WTC11 (cell line): Measurements from ENCODE around the gene PIK3CB.
"Not testable (repeated sequence)": the region's sequence is repeated elsewhere in the genome, so short reads cannot be mapped to it uniquely, and the experiment has no call there.

Experiments used
- ETV6 ChIP-seq: sonication (generic); formaldehyde crosslinking; IDR thresholded peaks from 2 replicates; pipeline ENCODE4 v1.8.1; 2022; ENCODE audit warnings: mild to moderate bottlenecking, missing genetic modification reagents
- FOXP1 ChIP-seq: sonication (generic); formaldehyde crosslinking; IDR thresholded peaks from 2 replicates; pipeline ENCODE4 v1.8.0; 2022; ENCODE audit warnings: missing genetic modification reagents, mild to moderate bottlenecking, moderate library complexity, borderline replicate concordance
- GABPB1 ChIP-seq: sonication (generic); formaldehyde crosslinking; IDR thresholded peaks from 2 replicates; pipeline ENCODE4 v1.8.1; 2023; ENCODE audit warnings: mild to moderate bottlenecking, missing genetic modification reagents
- NFE2L1 ChIP-seq: sonication (generic); formaldehyde crosslinking; IDR thresholded peaks from 2 replicates; pipeline ENCODE4 v1.8.1; 2023; ENCODE audit warnings: missing genetic modification reagents
- NFYB ChIP-seq: sonication (generic); formaldehyde crosslinking; conservative IDR thresholded peaks from 2 replicates; pipeline ENCODE4 v1.8.0; 2022; ENCODE audit warnings: low read depth, missing genetic modification reagents
- NR3C1 ChIP-seq: sonication (generic); formaldehyde crosslinking; conservative IDR thresholded peaks from 2 replicates; pipeline ENCODE4 v1.8.1; 2023; ENCODE audit warnings: low read depth, mild to moderate bottlenecking, missing genetic modification reagents
- TEAD1 ChIP-seq: sonication (generic); formaldehyde crosslinking; IDR thresholded peaks from 2 replicates; pipeline ENCODE4 v1.8.0; 2022; ENCODE audit warnings: mild to moderate bottlenecking, missing genetic modification reagents
- TEAD4 ChIP-seq: sonication (generic); formaldehyde crosslinking; IDR thresholded peaks from 2 replicates; pipeline ENCODE4 v1.8.0; 2022; ENCODE audit warnings: mild to moderate bottlenecking, missing genetic modification reagents
- TF ChIP-seq, protein P1 (sequence below): fragments of 200-600 bp; IDR thresholded peaks from 2 replicates; pipeline ENCODE4 v1.8.0; 2022; ENCODE audit warnings: antibody characterized with exemption
- TF ChIP-seq, protein P2 (sequence below): sonication (generic); formaldehyde crosslinking; IDR thresholded peaks from 2 replicates; pipeline ENCODE4 v1.8.0; 2022; ENCODE audit warnings: mild to moderate bottlenecking, missing genetic modification reagents
- TF ChIP-seq, protein P3 (sequence below): sonication (generic); formaldehyde crosslinking; IDR thresholded peaks from 2 replicates; pipeline ENCODE4 v1.8.0; 2022; ENCODE audit warnings: mild to moderate bottlenecking, missing genetic modification reagents
- TF ChIP-seq, protein P4 (sequence below): sonication (generic); formaldehyde crosslinking; IDR thresholded peaks from 2 replicates; pipeline ENCODE4 v1.8.1; 2022; ENCODE audit warnings: low read depth, missing genetic modification reagents, borderline replicate concordance
- TF ChIP-seq, protein P5 (sequence below): sonication (generic); formaldehyde crosslinking; IDR thresholded peaks from 2 replicates; pipeline ENCODE4 v1.8.1; 2023; ENCODE audit warnings: mild to moderate bottlenecking, missing genetic modification reagents, borderline replicate concordance

DNA sequence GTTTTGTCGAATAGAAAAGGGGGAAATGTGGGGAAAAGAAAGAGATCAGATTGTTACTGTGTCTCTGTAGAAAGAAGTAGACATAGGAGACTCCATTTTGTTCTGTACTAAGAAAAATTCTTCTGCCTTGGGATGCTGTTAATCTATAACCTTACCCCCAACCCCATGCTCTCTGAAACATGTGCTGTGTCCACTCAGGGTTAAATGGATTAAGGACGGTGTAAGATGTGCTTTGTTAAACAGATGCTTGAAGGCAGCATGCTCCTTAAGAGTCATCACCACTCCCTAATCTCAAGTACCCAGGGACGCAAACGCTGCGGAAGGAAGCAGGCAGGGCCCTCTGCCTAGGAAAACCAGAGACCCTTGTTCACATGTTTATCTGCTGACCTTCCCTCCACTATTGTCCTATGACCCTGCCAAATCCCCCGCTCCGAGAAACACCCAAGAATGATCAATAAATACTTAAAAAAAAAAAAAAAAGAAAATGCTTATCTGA lies 49.3 kb downstream of the PIK3CB start:
- TF ChIP-seq, protein P1, sequence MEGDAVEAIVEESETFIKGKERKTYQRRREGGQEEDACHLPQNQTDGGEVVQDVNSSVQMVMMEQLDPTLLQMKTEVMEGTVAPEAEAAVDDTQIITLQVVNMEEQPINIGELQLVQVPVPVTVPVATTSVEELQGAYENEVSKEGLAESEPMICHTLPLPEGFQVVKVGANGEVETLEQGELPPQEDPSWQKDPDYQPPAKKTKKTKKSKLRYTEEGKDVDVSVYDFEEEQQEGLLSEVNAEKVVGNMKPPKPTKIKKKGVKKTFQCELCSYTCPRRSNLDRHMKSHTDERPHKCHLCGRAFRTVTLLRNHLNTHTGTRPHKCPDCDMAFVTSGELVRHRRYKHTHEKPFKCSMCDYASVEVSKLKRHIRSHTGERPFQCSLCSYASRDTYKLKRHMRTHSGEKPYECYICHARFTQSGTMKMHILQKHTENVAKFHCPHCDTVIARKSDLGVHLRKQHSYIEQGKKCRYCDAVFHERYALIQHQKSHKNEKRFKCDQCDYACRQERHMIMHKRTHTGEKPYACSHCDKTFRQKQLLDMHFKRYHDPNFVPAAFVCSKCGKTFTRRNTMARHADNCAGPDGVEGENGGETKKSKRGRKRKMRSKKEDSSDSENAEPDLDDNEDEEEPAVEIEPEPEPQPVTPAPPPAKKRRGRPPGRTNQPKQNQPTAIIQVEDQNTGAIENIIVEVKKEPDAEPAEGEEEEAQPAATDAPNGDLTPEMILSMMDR, result not testable (repeated sequence)
- TF ChIP-seq TEAD1; NFE2L1; ETV6 (CRISPR knock-in tag); FOXP1 (CRISPR knock-in tag); GABPB1 (CRISPR knock-in tag); TEAD4 (CRISPR knock-in tag); NFYB; NR3C1: not testable (repeated sequence)
- TF ChIP-seq, protein P2, sequence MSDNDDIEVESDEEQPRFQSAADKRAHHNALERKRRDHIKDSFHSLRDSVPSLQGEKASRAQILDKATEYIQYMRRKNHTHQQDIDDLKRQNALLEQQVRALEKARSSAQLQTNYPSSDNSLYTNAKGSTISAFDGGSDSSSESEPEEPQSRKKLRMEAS (CRISPR knock-in tag), result not testable (repeated sequence)
- TF ChIP-seq, protein P3, sequence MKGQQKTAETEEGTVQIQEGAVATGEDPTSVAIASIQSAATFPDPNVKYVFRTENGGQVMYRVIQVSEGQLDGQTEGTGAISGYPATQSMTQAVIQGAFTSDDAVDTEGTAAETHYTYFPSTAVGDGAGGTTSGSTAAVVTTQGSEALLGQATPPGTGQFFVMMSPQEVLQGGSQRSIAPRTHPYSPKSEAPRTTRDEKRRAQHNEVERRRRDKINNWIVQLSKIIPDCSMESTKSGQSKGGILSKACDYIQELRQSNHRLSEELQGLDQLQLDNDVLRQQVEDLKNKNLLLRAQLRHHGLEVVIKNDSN, result not testable (repeated sequence)
- TF ChIP-seq, protein P4, sequence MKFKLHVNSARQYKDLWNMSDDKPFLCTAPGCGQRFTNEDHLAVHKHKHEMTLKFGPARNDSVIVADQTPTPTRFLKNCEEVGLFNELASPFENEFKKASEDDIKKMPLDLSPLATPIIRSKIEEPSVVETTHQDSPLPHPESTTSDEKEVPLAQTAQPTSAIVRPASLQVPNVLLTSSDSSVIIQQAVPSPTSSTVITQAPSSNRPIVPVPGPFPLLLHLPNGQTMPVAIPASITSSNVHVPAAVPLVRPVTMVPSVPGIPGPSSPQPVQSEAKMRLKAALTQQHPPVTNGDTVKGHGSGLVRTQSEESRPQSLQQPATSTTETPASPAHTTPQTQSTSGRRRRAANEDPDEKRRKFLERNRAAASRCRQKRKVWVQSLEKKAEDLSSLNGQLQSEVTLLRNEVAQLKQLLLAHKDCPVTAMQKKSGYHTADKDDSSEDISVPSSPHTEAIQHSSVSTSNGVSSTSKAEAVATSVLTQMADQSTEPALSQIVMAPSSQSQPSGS, result not testable (repeated sequence)
- TF ChIP-seq, protein P5, sequence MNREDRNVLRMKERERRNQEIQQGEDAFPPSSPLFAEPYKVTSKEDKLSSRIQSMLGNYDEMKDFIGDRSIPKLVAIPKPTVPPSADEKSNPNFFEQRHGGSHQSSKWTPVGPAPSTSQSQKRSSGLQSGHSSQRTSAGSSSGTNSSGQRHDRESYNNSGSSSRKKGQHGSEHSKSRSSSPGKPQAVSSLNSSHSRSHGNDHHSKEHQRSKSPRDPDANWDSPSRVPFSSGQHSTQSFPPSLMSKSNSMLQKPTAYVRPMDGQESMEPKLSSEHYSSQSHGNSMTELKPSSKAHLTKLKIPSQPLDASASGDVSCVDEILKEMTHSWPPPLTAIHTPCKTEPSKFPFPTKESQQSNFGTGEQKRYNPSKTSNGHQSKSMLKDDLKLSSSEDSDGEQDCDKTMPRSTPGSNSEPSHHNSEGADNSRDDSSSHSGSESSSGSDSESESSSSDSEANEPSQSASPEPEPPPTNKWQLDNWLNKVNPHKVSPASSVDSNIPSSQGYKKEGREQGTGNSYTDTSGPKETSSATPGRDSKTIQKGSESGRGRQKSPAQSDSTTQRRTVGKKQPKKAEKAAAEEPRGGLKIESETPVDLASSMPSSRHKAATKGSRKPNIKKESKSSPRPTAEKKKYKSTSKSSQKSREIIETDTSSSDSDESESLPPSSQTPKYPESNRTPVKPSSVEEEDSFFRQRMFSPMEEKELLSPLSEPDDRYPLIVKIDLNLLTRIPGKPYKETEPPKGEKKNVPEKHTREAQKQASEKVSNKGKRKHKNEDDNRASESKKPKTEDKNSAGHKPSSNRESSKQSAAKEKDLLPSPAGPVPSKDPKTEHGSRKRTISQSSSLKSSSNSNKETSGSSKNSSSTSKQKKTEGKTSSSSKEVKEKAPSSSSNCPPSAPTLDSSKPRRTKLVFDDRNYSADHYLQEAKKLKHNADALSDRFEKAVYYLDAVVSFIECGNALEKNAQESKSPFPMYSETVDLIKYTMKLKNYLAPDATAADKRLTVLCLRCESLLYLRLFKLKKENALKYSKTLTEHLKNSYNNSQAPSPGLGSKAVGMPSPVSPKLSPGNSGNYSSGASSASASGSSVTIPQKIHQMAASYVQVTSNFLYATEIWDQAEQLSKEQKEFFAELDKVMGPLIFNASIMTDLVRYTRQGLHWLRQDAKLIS, result not testable (repeated sequence)
